Effector CD8-positive, alpha-beta T cell (primary cell): ENCODE data around the gene COL23A1.

Source experiments
- DNase-seq: peaks from one replicate; lab custom pipeline; 2025; lab: John Stamatoyannopoulos, UW

The COL23A1 gene

DNA sequence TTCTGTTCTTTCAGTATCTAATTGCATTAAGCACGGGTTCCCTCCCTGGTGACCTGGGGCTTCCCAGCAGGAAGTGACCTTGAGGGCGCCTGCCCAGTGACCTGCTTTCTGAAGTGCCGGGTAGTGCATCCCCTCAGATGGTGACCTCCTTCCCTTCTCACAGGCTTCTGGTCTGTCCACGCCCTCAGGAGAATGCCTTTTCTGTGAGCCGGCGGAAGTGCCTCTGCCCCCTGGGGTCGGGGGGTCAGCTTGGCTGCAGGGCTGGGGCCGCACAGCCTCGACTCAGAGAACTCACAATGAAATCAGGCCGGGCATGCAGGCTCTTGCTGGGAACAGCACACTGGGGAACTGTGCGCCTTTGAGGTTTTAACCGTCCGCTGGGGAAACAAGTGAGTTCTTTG lies 233.1 kb downstream of the COL23A1 start:
- no peak for DNase-seq

DNA sequence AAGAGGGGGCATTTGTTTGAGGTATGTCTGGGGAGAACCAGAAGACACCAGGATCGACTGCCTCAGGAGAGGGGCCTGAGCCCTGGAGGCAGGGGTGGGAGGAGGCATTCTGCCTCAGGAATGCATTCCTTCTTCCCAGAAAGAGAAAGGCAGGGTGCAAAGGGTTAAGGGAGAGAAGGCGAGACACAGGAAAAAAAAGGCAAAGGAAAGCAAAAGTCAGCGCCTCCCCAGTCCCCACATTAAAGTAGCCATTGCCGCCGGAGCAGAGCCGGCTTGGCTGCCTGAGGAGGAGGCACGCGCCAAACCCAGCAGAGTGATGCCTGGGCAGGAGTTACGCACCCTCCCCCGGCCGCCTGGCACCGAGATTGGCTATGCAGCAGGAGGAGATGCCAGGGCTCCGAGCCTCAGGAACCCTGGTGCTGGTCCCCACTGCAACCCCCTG lies 233.7 kb downstream of the COL23A1 start:
- DNase-seq: no peak

DNA sequence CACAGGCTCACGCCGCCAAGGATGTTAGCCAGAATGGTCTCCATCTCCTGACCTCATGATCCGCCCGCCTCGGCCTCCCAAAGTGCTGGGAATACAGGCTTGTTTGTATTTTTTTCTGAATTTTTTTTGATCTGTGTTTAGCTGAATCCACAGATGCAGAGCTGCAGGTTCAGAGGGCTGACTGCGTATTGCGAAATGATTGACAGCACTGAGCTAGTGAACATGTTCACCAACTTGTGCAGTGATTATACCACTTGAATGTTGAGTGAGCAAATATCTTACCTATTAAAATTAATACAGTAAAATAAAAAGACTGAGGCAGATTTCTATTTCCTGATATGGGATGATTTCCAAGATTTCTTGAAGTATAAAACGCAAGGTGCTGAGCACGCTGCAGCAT lies 234.5 kb downstream of the COL23A1 start:
- no peak for DNase-seq

DNA sequence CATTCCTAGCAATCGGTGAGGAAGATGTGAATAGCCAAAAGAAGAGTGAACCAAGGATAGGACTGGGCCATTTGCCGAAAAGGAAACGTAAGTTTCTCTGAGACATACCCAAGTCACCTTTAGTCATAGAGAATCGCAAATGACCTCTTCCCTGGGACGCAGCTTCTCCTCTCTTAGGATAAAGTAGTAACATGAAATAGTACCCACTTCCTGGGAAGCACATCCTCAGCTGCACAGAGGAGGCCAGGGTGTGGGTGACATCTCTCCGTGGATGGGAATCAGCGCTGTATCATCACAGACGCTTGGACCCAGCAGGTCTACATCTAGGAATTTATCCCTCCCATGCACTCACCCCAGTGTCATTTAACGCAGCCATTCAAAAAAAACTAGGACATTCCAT lies 236.7 kb downstream of the COL23A1 start:
- DNase-seq: no peak

DNA sequence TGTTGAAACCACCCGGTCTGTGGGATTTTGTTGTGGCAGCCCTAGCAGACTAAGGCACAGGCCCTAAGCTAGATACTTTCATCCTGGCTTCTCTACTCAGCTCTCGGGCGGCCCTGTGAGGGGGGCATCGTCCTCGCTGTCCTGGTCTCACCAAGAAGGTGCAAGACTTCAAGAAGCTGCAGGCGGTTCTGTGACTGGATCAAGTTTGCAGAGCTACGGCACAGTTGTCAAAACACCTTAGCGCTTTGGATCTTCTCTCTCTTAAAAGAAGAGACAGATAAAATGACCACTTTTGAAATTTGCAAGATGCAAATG lies 238.2 kb downstream of the COL23A1 start:
- DNase-seq: no peak

DNA sequence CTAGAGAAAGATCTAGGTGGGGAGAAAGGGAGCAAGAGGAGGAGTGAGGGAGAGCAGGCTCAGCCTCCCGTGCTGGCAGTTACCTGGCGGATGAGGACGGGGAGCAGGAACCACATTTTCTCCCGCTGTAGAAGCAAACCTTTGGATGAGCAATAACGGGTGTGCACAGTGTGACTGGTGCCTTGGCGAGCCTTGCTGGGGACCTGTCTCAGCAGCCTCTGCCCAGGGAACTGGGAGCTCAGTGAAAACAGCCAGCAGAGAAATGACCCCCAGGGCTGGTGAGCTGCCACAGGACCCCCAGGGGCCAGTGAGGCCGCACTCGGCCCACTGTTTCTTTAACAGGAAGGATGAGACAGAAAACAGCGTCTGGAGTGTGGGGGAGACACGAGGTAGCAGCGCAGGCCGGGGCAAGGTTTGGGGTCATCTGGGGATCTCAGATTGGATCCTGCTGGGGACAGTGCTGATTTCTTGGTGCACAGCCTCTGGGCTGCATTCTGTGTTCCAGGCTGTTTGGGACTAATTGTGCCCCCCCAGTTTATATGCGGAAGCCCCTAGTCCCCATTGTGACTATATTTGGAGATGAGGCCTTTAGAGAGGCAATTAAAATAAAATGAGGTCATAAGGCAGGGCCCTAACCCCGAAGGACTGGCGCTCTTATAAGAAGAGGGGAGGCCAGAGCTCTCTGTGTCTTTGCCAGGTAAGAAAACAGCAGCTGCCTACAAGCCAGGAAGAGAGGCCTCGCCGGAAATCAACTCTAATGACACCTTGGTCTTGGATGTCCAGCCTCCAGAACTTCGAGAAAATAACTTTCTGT lies 238.8 kb downstream of the COL23A1 start:
- DNase-seq: no peak

DNA sequence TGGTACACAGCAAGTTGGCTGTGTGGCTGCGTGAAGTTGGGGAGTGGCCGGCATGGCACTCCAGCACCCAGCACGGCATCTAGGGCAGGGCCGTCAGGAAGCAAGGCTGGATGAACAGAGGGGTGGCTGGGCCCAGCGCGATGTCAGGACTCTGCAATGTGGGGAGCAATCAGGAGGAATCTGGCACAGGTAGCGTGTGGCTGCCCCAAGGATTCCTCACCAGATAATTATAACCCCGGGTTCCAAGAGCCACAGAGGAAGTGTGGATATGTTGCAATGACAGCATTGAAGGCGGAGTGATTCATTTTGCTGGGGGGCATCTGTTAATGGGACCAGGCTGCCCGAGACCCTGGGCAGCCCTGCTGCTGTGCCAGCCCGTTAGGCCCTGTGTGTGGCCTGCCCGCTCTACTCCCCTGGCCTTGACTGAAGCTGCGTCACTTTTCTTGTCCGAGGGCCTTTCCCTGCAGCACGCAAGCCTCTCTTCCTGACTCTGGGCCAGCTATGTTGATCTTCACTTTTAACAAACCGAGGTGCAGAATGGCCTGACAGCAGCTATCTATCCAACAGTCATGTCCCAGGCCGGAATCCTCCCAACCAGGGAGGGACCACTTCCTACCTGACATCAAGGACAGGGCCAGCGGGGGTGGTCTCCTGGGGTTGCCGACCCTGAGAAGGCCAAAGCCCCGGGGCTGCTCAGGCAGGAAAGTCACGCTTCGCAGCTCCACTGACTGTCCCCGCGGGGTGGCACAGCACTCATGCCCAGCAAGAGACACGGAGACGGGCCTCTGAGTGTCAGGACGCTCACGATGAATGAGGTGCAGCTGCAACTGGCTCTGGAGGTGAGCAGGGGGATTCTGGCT lies 239.6 kb downstream of the COL23A1 start:
- no peak for DNase-seq

DNA sequence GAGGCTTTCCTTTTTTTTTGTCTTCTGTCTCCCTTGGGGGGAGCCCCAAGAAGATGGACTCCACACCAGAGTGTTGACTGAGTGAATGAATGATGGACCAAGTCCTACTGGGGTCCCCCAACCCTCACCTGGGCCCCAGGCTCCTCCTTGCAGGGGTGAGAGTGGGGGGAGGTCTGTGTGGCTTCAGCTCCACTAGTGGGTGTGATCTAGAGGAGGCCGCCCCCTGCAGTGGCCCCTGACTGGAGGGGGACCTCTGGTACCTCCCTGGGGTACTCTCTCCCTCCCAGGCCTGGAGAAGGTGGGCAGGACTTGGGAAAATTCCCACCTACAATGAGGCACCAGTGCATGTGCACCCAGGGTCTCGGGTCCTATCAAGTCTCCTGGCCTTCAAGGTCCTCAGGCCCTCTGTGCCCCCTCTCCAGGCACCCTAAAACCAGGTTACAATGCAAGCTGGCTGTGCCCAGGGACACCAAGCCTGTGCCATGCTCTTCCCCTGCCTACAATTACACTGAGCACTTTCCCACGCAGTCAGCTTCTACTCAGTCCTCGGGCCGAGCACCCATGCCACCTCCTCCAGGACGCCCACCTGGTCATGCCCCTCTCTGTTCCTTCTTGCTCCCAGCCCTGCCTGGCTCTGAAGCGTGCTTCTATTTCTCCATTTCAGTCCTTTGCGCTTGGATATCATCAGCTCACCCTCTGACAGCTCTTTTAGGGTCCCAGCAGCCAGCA lies 240.4 kb downstream of the COL23A1 start:
- DNase-seq: no peak

DNA sequence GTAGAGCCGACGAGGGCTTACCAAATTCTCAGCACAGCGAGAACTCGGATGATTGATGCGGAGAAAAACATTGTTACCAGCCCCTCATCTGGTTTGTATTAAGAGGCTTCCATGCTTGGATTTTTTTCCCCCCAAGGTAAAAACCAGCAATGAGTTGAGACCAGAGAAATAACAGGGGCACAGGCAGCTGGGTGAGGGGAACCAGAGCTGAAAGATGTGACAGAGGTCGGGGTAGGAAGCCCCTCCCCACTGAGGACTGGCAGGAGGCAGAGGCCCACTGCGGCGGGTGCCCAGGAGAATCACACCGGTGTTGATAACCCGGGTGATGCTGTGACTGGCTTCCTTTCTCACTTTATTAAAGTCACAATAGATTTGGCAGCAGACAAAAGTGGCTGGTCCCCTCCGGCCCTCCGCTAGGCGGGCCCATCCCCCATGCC lies 241.1 kb downstream of the COL23A1 start:
- DNase-seq: no peak

DNA sequence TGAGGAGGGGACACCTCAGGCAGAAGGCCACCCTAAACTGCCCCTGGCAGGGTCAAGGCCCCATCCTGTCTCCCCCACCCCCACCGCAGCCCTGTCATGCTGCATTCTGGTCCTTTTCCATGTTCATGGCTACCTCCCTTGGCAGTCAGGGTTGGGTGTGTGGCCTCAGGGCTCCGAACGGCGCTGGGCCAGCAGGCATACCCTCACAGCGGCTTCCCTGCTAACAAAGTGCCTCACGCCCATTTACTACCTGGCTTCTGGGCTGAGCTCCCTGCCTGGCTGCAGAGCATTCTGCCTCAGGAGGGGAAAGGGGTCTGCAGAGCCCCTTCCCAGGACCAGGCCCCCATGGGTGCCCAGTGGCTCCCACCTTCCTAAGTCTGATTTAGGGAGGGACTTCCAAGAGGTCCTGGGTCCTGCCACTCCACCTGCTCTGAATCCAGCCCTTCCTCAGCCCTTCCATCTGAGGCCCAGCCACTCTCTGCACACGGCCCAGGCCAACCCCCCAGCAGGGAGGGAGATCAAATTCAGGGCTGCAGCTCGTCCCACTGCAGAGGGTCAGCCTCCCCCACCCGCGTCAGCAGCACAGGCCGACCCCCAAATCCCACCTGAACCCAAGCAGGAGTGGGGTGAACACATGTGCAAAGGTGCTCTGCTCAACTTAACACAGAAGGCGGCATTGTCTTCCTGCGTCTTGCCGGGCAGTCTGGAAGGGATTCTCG lies 241.7 kb downstream of the COL23A1 start:
- no peak for DNase-seq

DNA sequence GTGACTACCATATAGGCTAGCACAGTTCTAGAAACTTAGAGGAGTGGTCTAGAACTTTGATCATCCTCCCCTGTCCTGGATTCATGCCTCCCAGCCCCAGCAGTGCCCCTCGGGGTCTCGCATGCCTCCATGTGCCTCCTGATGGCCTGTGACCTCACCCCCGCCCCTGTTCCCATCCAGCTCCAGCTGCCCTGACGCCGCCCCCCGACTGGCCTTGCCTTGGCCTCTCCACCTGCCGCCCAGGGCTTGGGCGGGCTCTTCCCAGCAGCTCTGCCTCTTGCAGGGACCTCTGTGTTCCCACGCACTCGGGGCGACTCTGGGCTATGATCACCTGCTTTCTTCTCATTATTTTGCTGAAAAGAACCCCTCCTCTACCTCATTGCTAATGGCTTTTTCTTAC lies 242.2 kb downstream of the COL23A1 start:
- no peak for DNase-seq

DNA sequence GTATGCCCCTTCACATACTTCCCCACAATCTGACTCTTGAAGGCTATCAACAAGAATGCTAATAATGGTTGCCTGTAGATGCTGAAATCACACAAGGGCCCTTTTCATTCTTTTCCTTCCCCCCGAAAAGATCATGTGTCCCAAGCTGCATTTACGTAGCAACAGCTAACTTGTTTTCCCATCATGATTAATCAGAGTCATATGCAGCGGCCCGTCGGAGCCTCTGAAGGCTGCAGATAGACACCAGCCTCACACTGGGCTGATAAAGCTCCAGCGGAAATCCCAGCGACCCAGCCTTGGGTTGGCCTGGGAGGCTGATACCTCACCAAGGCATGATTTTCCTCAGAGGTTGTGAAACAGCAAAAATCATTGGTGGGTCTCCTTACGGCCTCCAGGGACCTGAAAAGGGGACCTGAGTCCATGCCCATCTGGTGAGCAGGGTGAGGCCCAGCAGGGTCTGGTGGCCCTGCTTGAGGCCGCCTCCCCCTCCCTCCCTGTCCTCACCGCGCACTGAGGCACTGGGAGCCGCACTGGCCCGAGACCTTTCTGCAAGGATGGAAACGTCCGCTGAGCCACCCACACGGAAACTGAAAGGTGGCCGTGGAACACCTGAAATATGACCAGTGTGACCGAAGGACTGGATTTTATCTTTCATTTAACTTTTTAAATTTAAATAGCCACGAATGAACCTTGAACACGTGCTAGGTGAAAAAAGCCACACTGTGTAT lies 243.4 kb downstream of the COL23A1 start:
- DNase-seq: no peak

DNA sequence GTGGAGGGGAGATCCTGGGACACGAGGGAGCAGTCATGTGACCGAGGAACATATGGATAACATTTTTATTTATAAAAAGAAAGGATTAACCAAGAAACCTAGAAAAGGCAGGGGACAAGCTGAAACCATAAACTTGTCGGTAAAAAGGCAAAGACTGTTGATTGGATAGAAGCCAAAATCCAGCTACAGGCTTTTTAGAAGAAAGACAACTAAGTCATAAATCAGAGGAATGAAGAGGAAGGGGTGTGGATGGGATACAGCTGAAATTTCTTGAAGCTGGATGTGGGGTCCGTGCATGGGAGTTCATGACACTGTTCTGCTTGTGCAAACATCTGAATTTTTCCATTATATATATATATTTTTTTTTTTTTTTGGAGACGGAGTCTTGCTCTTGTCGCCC lies 246.9 kb downstream of the COL23A1 start:
- DNase-seq: no peak

DNA sequence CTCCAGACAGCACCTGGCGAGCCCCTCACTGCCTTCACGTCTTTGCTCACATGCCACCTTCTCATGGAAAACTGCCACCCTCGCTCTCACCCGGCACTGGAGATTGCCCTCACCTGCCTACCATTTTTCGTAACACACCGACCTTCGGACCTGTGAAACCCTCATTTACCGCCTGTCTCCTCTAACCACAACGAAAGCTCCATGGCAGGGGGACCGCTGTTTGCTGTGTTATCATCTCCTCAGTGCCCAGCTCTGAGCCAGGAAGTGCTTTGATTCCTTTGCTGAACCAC lies 248.4 kb downstream of the COL23A1 start:
- DNase-seq: no peak

DNA sequence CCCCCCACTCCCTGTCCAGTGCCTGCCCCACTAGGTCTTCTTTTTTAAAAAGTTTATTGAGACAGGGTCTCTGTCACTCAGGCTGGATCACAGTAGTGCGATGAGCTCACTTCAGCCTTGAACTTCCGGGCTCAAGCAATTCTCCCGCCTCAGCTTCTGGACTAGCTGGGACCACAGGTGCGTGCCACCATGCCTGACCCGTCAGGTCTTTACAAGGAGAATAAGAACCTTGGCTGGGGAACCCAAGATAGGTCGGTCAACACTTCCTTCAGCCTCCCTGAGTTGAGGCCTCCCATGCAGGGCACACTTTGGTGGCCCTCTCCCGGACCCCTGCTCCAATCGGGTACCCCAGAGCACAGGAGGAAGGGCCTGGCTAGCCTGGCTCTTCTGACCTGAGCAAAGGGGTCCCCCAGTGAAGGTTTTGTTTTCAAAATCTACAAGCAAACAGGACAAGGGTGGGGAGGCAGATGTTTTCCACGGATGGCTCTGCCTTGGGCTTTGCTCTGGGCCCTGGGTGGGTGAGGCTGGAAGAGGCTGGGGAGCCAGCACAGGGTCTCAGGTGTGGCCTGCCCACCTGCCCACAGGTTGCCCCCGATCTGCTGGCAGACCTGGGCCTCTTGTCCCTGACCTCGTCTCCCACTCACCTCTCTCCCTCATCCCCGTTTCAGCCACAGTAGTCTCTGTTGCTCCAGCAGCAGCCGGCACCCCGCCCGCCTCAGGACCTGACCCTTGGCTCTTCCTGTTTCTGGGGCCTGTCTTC lies 248.9 kb downstream of the COL23A1 start:
- DNase-seq: no peak

DNA sequence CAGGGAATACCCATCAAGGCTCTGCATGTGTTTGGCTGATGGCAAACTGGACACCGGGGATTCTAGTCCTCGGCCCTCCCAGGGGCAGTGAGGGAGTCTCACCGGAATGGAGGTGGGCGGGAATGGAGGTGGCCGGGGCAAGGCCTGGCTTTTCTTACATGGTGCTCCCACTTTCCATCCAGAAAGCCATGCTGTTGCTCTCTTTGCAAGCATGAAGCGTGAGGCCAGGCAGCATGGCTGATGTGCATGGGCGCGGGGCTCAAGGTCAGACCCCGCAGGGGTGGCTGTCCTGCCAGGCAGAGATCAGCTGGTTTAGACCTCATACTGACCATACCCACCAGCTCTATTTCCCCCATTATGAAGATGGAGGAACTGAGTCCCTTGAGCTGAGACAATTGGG lies 249.6 kb downstream of the COL23A1 start:
- no peak for DNase-seq

DNA sequence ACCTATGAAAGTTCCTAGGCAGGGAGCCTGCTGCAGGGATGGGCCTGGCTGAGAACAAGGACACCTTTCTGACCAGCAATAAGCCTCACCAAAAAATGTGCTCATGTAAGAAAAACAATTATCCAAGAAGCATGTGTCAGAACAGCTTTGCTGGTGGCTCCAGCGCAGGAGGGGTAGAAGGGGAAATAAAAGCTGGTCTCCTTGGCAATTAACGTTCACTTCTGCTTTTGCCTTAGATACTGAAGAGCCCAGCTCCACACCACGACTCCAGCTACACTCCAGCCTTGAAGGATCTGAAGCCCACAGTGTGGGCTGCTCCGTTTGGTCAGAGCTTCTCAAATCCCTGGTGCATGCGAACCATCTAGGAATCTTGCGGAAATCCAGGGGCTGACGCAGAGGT lies 250.0 kb downstream of the COL23A1 start:
- DNase-seq: no peak

DNA sequence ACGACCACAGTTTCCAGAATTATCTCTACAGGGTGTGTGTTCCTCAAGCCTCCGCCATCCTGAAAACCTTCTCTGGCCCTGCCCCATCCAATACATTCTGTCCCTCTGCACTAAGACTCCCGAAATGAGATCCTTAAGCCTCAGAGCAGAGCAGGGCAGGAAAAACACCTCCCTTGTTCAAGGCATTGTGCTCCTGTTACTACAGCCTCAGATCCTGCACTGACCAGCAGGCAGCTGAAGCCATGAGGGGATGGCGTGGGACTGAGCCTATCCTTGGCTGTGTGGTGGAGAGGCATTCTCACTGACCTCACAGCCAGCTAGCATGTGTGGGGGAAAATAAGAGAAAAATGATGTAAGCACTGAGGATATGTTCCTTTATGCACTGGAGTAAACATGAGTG lies 250.9 kb downstream of the COL23A1 start:
- no peak for DNase-seq

DNA sequence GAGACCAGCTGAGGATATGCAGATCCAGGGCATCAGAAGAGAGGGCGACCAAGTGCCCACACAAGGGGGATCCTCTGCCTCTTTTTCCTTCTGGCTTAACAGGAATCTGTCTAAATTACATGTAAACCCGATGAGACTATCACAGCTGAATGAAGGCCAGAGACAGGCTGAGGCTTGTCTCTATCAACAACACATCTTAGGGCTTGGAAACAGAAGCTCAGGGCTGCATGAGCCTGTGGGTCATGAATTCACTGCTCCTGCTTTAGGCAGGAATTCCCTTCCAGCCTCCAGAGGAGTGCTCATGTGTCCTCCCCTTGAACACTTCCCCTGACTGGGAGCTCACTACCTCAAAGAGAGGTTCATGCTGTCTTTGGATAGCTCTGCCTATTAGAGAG lies 251.4 kb downstream of the COL23A1 start:
- no peak for DNase-seq

DNA sequence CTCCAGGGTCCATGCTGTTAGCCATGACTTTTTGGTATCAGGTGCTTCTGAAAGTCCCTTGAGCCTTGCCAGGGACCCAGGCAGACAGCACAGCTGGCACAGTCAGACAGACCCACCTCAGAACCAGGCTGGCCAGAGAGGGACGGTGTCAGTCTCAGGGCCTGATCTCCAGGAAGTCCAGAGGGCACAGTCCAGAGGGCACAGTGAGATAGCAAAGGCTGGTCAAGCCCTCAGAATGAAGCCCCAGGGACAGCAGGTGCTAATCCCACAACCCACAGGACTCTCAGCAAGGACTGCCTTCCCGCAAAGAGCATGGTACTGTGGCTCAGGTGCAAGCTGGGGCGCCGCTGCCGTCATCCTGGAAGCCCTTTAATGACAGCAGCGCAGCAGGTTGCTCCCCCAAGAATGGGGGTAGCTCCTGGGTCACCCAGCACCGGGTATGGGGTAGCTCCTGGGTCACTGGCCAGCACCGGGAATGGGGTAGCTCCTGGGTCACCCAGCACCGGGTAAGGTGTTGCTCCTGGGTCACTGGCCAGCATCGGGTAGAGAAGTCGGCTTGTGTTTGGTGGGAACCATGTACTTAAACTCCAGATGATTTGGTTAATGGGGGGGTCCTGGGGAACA lies 252.0 kb downstream of the COL23A1 start:
- no peak for DNase-seq
